Neural cell (in vitro differentiated cells): ENCODE data around the gene CPVL.

Source experiments
- CTCF ChIP-seq: fragments of 450-650 bp; IDR thresholded peaks from 2 replicates; pipeline ENCODE4 v1.5.1; 2014; ENCODE audit warnings: antibody characterized with exemption, mild to moderate bottlenecking, moderate library complexity; ENCODE audit not compliant: poor library complexity, severe bottlenecking
- EP300 ChIP-seq: fragments of 450-650 bp; conservative IDR thresholded peaks from 2 replicates; pipeline ENCODE4 v1.6.1; 2014; ENCODE audit warnings: antibody characterized with exemption, mild to moderate bottlenecking, moderate library complexity; ENCODE audit not compliant: poor library complexity, severe bottlenecking
- EZH2 ChIP-seq: fragments of 200-600, 300-800 bp; shearing (Covaris generic), sonication (generic); IDR thresholded peaks from 2 replicates; pipeline ENCODE4 v1.6.1; 2014; ENCODE audit warnings: antibody characterized with exemption, low read length, borderline replicate concordance, mild to moderate bottlenecking; ENCODE audit not compliant: insufficient read depth, poor library complexity, severe bottlenecking
- MXI1 ChIP-seq: fragments of 450-650 bp; conservative IDR thresholded peaks from 2 replicates; pipeline ENCODE4 v1.6.1; 2014; ENCODE audit warnings: antibody characterized with exemption, mild to moderate bottlenecking; ENCODE audit not compliant: poor library complexity, severe bottlenecking
- POLR2AphosphoS5 ChIP-seq: IDR thresholded peaks from 2 replicates; pipeline ENCODE4 v1.6.1; 2012
- TAF1 ChIP-seq: IDR thresholded peaks from 2 replicates; pipeline ENCODE4 v1.6.1; 2012; ENCODE audit warnings: low read depth

GRCh38 chr7:29107056-29107455, 39.3 kb downstream of the CPVL start:
- TF ChIP-seq CTCF (no peak), MXI1 (no peak), EZH2 (no peak), TAF1 (no peak), EP300 (no peak), POLR2AphosphoS5 (no peak)
